ENCODE data around the gene CHGA.

Gene CHGA, protein sequence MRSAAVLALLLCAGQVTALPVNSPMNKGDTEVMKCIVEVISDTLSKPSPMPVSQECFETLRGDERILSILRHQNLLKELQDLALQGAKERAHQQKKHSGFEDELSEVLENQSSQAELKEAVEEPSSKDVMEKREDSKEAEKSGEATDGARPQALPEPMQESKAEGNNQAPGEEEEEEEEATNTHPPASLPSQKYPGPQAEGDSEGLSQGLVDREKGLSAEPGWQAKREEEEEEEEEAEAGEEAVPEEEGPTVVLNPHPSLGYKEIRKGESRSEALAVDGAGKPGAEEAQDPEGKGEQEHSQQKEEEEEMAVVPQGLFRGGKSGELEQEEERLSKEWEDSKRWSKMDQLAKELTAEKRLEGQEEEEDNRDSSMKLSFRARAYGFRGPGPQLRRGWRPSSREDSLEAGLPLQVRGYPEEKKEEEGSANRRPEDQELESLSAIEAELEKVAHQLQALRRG

DNA sequence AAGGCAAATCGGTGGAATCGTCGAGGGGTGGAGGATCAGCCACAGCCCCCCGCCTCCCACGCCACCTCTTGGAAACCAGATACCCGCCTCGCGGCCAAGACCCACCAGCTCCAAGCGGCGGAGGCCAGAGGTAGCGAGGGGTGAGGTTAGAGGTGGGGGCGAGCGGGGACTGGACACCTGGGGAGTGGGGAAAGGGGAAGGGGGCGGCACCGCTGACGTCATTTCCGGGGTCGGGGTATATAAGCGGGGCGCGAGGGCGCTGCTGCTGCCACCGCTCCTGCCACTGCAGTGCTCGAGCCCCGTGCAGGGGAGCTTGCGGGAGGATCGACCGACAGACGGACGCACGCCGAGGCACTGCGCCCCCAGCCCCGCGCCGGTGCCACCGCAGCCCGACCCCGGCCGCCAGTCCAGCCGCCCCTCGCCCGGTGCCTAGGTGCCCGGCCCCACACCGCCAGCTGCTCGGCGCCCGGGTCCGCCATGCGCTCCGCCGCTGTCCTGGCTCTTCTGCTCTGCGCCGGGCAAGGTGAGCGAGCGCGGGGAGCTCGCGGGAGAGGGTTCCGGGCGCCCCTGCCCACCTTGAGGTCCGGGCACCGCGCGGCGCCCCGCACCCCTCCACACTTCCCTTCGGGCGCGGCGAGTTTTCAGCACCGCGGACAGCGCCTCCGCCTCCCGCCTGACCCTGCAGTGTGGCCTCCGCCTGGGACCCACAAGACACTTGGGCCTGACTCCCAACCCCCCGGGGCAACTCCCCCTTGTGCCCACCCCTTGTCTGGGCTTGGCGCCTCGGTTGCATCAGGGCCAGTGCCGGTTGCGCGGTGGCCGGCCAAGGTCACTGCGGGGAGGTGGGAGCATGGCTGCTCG, at the start of gene CHGA:
TSS of gene CHGA (plus strand) at position 268 of the 861 bp plus-strand sequence. CDS start at position 478, 210 bp downstream.
- Mint-ChIP-seq H3K4me3 (peak within 1 kb of the TSS in 1 of 2 donors; percentile 54), H3K9me3 (peaks cover 0 to 6% of the 10 kb centered on the region in 2 donors), H3K27ac (no peak within 1 kb of the TSS), H3K4me1 (peaks cover 5% of the 10 kb centered on the region), H3K27me3 (peaks cover 70% of the 10 kb centered on the region)
- ATAC-seq = peak; percentile 77
- DNase-seq = peak; percentile 34 to 50

DNA sequence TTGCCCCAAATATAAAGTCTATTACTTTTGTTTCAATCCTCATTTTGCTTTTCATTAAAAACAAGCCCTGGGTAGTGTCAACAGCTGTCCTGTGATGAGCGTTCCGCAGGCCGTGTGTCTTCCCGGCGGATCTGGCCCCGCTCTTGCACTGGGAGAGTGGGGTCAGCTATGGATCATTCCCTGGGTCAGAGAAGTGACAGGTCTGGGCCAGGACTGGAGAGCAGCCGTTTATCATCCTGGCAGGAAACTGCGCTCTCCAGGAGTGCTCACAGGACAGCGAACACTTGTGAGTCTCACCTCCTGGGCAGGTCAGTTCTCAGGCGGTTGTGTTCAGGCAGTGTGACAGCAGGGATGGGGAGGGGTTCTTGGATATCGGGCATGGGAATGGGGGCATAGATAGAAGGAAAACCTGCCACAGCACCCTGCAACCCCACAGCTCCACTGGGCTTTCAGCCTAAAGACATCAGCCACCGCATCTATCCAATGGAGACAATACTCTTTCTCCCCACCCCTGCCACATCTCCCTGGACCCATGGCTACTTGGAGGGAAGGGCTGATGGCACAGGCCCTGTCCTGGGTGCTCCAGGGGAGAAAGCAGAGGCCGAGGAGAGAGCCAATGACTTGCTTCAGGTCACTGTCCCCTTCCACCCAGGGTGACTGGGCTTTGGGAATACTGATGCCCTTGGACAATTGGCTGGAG, 47.8 kb upstream of the CHGA start:
- no peaks in the 10 kb centered on the region for H3K4me1 Mint-ChIP-seq
- peaks cover 40% of the 10 kb centered on the region for H3K27me3 Mint-ChIP-seq
- H3K9me3 Mint-ChIP-seq = no peaks in the 10 kb centered on the region
- H3K4me3 Mint-ChIP-seq = no peak overlapping the region
- peak overlapping the region in 1 of 2 donors; percentile 80 for H3K27ac Mint-ChIP-seq
- DNase-seq (no peak), ATAC-seq (no peak)

DNA sequence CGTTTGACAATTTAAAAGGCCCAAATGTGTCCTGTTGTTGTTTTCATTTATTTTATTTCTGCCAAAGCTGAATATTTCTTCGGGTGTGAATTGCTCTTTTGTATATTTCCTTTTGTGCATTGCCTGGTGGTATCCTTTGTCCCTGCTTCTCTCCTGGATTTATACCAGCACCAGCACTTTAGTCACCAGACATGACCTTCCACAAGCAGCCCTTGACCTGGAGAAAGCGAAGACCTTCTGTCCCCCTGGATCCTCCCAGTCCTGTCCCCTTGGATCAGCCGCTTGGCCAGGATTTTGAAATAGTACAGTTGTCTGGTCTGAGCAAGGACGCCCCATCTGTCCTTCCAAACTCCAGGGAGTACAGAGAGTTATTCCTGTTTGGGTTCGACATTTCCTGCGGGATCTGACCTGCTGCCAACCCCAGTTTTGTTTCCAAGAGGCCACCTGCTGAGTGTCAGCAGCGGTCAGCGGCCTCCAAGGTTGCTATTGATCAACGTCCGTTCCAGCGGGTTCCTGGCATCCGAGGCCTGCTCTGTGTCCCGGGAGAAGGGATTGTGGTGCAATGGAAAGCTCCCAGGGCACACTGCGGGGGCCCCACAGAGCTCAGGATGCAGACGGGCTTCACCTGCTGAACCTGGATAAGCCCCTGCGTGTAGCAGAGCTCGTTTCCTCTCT, 45.1 kb upstream of the CHGA start:
- ATAC-seq (no peak), DNase-seq (no peak)
- Mint-ChIP-seq H3K27ac (no peak overlapping the region), H3K27me3 (peaks cover 60% of the 10 kb centered on the region), H3K4me1 (no peaks in the 10 kb centered on the region), H3K9me3 (no peaks in the 10 kb centered on the region), H3K4me3 (no peak overlapping the region)

DNA sequence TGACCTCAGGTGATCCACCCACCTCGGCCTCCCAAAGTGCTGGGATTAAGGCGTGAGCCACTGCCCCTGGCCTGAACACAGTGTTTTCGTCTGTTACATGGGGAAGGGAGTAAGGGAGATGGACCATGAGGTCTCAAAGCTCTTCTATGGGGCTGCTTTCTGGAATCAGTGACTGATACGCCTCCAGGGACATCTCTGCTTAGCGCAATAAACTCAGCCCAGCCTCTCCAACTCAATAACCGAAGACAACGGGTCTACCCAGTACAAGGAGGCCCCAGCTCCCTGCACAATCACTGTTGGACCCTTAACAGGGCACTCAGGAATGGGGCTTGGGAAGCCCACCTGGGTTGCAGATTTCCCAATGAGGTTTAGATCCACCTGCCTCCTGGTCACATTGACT, 42.6 kb upstream of the CHGA start:
- peaks cover 65% of the 10 kb centered on the region for H3K27me3 Mint-ChIP-seq

DNA sequence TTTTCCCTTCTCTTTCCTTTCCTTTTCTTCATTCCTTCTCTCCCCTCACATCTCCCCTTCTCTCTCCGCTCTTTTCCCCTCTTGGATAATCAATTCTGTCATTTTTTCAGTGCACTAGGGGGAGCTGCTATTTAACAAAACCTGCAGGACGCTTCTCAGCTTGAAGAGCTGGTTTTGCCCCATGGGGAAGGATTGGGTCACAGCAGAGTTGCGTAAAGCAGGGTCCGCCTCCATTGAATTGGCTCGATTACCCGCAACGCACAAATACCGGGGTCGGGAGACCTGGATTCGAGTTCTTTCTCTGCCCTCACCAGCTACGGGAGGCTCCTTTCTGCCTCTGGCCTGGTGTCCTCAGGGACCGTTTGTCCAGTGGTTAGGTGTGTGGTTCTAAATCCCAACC, 42.1 kb upstream of the CHGA start:
- Mint-ChIP-seq H3K4me1 (peaks cover 8% of the 10 kb centered on the region), H3K27me3 (peaks cover 67% of the 10 kb centered on the region), H3K9me3 (no peaks in the 10 kb centered on the region), H3K27ac (no peak overlapping the region), H3K4me3 (no peak overlapping the region)
- DNase-seq (no peak), ATAC-seq (no peak)

More for the DNA sequence above, 42.6 kb upstream of the CHGA start:
- Mint-ChIP-seq H3K9me3 (no peaks in the 10 kb centered on the region), H3K4me3 (no peak overlapping the region), H3K27ac (no peak overlapping the region), H3K4me1 (peaks cover 3% of the 10 kb centered on the region)
- DNase-seq (no peak), ATAC-seq (no peak)

DNA sequence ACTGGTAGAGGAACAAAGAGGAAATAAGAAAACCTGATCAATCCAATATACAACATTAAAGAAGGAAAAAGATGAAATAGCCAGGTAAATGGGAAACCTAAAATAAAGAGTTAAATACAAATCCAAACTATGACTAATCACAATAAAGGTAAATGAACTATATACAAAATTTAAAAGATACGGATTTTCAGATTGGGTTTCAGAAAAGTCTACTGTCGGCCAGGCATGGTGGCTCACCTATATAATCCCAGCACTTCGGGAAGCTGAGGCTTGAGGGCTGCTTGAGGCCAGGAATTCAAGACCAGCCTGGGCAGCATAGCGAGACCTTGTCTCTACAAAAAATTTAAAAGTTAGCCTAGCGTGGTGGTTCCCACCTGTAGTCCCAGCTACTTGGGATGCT, 39.9 kb upstream of the CHGA start:
- ATAC-seq = no peak
- Mint-ChIP-seq H3K27me3 (peaks cover 59% of the 10 kb centered on the region), H3K4me3 (no peak overlapping the region), H3K4me1 (peaks cover 8% of the 10 kb centered on the region), H3K9me3 (peaks cover 3% of the 10 kb centered on the region in 2 donors), H3K27ac (no peak overlapping the region)
- DNase-seq = no peak

DNA sequence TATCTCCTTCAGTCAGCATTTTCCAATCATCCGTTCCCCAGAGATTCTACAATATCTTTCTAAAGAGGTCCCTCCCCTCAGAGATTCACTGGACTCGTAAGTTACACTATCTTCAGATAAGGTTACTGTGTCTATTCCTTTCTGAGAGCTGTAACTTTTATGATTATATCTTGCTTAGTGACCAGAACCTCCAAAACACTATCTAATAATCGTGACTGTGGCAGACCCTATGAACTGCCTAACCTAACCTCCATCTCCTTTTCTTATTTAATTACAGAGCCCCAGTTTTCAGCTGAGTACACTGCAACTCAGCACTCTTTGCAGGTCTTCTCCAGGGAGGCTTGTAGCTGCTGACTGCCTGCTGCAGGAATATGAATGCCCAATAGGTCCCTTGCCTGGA, 38.5 kb upstream of the CHGA start:
- peaks cover 8% of the 10 kb centered on the region for H3K4me1 Mint-ChIP-seq
- no peak overlapping the region for H3K27ac Mint-ChIP-seq
- no peak for ATAC-seq
- H3K9me3 Mint-ChIP-seq = peaks cover 8 to 16% of the 10 kb centered on the region in 2 donors
- peaks cover 55% of the 10 kb centered on the region for H3K27me3 Mint-ChIP-seq
- DNase-seq = no peak
- no peak overlapping the region for H3K4me3 Mint-ChIP-seq

DNA sequence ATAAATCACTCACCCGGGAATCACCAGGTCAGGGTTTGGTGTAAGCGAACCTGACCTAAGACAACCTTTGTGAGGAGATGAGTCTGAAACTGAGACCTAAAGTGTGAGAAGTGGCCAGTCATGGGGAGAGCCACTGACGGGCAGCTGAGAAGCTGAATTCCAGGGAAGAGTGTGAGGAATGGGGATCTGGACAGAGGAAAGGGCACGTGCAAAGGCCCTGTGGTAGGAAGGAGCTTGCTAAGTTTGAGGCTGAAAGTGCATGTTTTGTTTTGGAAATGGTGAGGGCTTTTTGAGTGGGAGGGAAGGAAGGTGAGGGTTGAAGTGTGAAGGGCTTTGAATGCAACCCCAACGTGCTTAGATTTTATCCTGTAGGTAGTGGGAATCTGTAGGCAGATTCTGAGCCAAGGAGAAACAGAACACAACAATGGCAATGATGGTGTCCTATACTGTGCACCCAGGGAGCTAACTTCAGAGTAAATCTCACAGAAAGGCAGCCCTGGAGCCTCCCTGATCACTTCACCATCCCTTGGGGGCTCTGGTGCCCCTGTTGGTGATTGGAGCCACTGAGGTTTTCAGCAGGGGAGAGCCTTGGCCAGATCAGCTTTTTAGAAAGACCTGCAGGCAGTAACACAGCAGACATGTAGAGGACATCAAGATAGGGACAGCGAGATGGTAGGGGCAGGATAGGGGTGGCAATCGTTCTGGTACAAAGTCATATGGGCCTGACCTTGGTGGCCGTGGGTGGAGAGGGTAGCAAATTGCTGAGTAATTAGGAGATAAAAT, 37.5 kb upstream of the CHGA start:
- no peak overlapping the region for H3K4me3 Mint-ChIP-seq
- peaks cover 12 to 20% of the 10 kb centered on the region in 2 donors for H3K9me3 Mint-ChIP-seq
- H3K4me1 Mint-ChIP-seq = peaks cover 8% of the 10 kb centered on the region
- no peak overlapping the region for H3K27ac Mint-ChIP-seq
- DNase-seq (no peak), ATAC-seq (no peak)
- H3K27me3 Mint-ChIP-seq = peaks cover 53% of the 10 kb centered on the region

DNA sequence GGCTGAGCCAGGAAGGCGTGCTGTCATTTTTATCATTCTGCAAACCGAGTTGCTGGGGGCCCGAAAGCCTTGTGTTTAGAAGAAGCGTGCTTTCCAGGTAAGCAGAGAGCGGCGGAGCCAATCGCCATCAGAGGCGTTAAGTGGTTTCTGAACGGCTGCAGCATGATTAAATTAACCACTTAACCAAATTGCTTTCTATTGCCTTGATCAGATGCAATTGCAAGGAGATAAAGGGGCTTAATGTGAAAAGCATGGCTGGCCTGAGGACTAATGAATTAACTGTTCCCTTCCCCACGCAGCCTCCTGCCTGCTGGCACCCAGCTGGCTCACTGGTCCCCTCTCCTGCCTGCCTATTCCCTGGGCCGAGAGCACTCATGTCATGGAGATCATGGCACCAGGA, 36.6 kb upstream of the CHGA start:
- DNase-seq = no peak
- peaks cover 12 to 20% of the 10 kb centered on the region in 2 donors for H3K9me3 Mint-ChIP-seq
- peaks cover 8% of the 10 kb centered on the region for H3K4me1 Mint-ChIP-seq
- no peak overlapping the region for H3K27ac Mint-ChIP-seq
- H3K4me3 Mint-ChIP-seq = no peak overlapping the region
- ATAC-seq = no peak
- peaks cover 44% of the 10 kb centered on the region for H3K27me3 Mint-ChIP-seq

DNA sequence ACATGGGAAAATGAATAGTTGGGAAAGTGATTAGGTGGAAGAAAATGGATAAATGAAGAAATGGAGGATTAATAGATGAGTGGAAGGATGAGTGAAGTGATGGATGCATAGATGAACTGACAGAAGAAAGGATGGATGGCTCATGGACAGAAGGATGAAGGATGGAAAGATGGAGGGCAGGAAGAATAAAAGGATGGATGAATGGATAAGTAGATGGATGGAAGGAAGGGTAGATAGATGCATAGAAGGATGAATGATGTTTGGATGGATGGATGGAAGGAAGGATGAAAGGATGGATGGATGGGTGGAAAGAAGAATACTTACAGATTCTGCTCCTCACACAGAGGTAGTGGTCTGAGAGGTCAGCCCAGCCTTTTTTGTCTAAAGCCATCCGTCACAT, 35.8 kb upstream of the CHGA start:
- ATAC-seq (no peak), DNase-seq (no peak)
- Mint-ChIP-seq H3K9me3 (peaks cover 12 to 20% of the 10 kb centered on the region in 2 donors), H3K27me3 (peaks cover 36% of the 10 kb centered on the region), H3K4me1 (peaks cover 8% of the 10 kb centered on the region), H3K4me3 (no peak overlapping the region), H3K27ac (no peak overlapping the region)

DNA sequence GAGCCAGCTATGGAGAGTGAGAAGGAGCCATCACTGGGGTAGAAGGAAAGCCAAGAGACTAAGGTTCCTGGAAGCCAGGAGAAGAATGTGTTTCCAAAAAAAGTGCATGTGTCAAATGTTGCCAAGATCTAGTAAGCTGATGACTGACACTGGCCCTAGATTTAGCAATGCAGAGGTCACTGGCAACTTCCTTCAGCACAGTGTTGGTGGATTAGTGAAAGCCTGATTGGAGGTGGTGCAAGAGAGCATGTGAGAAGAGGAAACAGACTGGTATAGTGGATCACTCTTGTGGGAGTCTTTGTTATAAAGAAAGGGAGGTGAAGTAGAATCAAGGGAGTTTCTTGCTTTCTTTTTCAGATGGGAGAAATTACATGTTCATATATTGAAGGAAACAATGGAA, 34.1 kb upstream of the CHGA start:
- DNase-seq (no peak), ATAC-seq (no peak)
- H3K27ac Mint-ChIP-seq = no peak overlapping the region
- H3K4me1 Mint-ChIP-seq = peaks cover 8% of the 10 kb centered on the region
- H3K9me3 Mint-ChIP-seq = peaks cover 28 to 34% of the 10 kb centered on the region in 2 donors
- no peak overlapping the region for H3K4me3 Mint-ChIP-seq
- peaks cover 39% of the 10 kb centered on the region for H3K27me3 Mint-ChIP-seq

DNA sequence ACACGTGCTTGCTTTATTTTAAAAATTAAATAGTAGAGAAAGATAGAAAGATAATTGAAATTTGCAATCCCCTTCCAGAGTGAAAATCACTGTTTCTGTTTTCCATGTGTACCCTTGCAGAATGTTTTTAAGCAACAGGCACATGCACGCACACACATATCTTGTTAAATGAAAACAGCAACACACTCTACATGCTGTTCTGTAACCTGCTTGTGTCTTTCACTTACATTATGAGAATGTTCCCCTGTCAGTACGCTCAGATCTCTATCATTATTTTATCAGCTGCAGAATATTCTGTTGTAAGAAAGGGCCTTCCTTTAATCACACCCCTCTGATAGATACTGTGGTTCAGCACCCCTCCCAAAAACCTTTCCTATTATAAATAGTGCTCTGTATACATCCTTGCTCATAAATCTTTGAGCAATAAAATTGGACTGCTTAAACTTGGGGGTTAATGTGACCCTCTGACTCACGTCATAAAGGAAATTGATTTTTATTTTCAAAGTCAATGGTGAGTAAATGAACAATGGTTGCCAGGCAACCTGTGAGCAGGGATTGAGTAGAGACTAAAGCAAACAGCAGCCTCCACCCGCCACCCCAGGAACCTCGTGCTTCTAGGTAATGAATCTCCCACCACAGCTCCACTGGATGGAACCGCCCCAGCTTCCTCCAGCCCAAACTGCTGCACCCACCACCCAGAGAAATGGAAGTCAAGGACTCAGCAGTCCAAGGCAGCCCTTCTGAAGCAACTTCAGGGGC, 31.9 kb upstream of the CHGA start:
- peaks cover 26% of the 10 kb centered on the region for H3K27me3 Mint-ChIP-seq
- no peak overlapping the region for H3K4me3 Mint-ChIP-seq
- ATAC-seq = no peak
- H3K9me3 Mint-ChIP-seq = peaks cover 38 to 40% of the 10 kb centered on the region in 2 donors
- no peak for DNase-seq
- H3K27ac Mint-ChIP-seq = no peak overlapping the region
- H3K4me1 Mint-ChIP-seq = no peaks in the 10 kb centered on the region

DNA sequence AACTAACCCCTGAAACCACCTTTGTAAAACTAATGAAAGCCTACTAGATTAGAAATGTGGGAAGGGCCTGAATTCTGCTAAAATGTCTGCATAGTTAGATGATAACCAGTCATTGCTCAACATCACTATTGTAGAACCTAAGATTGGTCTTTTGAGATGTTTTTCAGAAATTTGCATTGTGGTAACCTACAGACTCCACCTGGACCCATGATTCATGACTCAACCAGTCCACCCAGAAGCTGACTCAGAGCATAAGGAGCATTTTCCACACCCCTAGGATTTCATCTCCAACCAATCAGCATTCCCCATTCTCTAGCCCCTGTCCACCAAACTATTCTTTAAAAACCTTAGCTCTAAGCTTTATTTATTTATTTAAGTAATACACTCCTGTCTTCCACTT, 30.4 kb upstream of the CHGA start:
- peaks cover 33% of the 10 kb centered on the region for H3K27me3 Mint-ChIP-seq
- H3K9me3 Mint-ChIP-seq = peaks cover 38 to 40% of the 10 kb centered on the region in 2 donors

More for the DNA sequence above, 30.4 kb upstream of the CHGA start:
- H3K4me3 Mint-ChIP-seq = no peak overlapping the region
- no peak for DNase-seq
- peaks cover 7% of the 10 kb centered on the region for H3K4me1 Mint-ChIP-seq
- H3K27ac Mint-ChIP-seq = no peak overlapping the region
- no peak for ATAC-seq
